Suppressor macrophage treated with lipopolysaccharide for 1 hour (primary cell): Measurements from ENCODE around the gene CBARP.
A peak's percentile ranks its signal among the peaks of the same experiment; 100 is the strongest.

Experiments used
- DNase-seq, 3 donors: peaks; one replicate each; pipeline ENCODE4 v3.0.0-alpha.2; 2020 to 2022

The CBARP gene

GRCh38 chr19:1274852-1275259, 37.1 kb upstream of the CBARP start:
- DNase-seq: no peak

DNA sequence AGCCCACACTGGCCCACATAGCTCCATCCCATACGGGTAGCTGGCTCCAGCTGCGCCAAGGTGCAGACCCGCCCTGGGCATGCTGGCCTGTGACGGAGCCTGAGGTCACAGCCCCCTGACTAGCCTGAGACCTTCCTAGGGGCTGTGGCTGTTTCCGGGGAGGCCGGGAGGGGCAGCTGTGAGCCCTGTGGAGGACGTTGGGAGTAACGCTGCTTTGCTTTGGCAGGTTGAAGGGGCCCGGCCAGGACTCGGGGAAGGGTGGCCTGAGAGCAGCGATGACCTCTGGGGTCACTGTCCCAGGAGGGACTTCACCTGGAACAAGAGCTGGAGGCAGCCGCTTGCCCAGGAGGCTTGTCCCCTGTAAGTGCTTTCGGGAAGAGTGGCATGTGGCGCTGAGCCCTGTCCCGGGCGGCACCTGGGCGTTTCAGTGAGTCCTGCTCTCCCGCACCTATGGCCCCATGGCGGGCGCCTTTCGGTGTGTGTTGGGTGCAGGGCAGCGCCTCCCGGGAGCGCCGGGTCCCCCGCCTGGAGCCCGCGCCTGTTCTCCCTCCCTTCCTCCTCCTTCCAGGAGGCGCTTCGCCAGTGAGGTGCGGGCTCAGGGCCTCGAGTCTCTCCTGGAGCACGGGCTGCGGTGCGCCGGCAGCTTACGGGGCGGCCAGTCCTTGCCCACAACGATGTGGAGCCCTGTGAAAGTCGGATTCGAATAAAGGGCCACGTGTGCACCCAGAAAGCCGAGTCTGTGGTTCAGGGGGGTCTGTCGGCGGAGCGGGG, 36.5 kb upstream of the CBARP start:
- DNase-seq: no peak

DNA sequence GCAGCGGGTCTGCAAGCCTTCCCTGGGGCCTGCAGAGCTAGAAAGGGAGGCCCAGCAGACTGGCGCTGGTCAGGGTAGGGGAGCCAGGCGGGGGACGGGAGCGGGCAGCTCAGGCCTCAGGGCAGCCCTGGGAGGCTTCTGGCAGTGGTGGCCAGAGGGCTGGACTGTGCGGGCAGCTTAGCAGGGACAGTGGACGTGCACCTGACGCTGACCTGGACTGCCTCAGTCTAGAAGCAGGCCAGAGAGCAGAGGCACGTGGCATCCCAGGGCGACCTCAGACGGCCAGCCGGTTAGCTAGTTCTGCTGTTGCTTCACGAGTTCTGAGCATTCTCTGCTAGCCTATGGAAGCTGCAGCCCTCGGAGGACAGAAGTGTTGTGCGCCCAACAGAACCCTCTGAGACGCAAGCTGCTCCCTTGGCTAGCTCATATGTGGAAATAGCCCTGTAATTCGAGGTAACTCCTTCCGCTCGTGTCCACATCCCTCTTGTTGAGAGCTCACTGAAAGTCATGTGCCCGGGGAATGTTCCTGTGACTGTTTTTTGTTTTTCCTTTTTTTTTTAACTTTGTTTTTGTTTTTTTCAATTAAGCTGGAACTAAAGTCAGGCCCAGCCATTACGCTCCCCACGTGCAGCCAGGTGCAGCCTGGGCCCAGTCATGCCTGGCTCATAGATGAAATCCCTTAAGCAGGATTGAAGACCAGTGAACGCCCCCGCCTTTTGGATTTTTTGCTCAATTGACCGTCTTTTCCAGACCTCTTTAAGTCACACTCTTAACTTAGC, 35.6 kb upstream of the CBARP start:
- DNase-seq: peak in 1 of 3 donors; percentile 27

GRCh38 chr19:1272423-1273262, 34.8 kb upstream of the CBARP start:
- DNase-seq: no peak

DNA sequence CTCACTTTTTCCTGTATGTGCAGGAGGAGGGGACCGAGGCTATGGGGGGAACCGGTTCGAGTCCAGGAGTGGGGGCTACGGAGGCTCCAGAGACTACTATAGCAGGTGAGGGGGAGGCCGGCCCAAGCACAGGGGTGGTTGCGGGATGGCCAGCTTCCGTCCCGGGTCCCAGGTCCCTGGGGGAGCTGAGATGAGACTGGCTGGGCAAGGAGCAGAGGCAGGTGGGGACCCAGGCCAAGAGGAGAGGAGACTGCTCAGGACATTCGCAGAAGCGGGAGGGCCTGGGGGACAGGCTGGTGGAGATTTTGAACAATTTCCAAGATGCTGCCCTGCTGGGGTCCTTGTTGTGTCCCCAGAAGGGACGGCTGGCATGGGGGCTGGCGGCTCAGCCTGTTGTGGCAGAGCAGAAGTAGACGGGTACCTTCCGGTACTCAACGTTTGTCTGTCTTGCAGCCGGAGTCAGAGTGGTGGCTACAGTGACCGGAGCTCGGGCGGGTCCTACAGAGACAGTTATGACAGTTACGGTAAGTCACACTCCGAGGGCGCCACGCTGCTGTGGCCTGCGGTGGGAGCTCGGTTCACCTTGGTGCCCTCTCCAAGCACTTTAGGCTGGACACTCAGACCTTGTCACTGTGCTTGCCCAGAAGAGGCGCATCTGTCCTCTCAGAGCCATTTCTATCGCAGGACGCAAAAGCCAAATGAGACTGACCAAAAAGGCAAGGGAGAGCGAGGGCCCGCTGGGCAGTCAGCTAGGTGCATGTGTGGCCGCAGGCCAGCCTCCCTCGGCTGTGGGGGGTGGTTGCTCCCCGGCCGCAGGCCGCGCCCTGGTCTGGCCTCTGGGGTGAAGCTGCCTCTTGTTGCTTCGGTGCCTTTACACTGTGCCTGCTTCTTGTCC, 34.0 kb upstream of the CBARP start:
- DNase-seq: no peak

GRCh38 chr19:1270854-1271527, 33.2 kb upstream of the CBARP start:
- no peak for DNase-seq

GRCh38 chr19:1270213-1270853, 32.5 kb upstream of the CBARP start:
- DNase-seq: peak in 1 of 3 donors; percentile 30

GRCh38 chr19:1269478-1270212, 31.8 kb upstream of the CBARP start:
- peak; percentile 91 to 96 (median 94) for DNase-seq

DNA sequence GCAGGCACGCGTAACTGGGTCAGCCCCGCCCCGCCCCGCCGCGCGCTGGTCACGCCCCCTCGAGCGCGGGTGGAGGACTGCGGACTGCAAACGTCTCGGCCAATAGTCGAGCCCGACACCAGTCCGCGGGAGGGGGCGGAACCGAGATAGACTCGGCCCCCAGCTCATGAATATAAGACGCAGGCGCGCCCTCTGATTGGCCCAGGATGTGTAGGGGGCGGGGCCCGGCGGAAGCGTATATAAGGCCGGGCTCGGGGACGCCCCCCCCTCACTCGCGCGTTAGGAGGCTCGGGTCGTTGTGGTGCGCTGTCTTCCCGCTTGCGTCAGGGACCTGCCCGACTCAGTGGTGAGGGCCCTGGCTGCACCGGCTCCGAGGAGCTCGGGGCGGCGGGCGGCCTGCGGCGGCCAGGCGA, 31.3 kb upstream of the CBARP start, which contains the start of gene CIRBP:
Gene CIRBP, plus strand, starts transcription at position 268 of the 413 bp plus-strand sequence. CDS start 1,602 bp downstream, outside the sequence.
- DNase-seq: peak; percentile 100

- no peak for DNase-seq
Observed at GRCh38 chr19:1268226-1269064, 30.6 kb upstream of the CBARP start.

DNA sequence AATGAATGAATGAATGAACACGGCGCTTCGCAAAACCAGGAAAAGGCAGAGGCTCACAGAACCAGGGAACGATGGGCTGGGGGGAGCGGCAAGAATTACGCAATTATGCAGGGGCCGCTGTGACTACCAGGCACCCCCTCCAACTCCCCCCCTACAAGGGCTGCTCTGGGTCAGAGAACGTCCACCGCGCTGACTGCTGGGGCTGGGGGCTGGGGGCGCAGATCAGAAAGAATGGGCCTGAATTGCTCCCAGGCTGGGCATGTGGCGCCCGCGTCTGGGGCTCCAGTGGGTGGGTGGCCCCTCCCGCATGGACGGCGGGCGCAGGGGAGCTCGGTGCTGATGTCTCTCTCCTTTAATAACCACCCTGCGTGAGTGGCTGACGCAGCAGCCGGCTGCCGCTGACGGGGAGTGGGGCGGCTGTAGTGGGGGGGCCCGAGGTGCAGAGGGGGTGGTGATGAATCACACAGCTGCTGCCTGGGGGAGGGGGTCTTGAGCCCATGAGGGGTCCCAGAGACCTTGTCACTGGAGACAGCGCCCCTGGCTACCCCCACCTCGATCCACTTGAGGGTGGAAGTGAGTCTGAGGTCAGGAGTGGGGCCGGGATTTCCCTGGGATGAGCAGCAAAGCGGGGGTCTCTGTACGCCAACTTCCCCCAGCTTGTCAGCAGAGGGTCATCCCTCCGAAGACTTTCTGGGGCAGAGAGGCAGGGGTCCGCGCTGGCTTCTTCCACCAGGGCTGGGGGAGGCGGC, 29.8 kb upstream of the CBARP start:
- peak; percentile 52 to 66 (median 55) for DNase-seq

DNA sequence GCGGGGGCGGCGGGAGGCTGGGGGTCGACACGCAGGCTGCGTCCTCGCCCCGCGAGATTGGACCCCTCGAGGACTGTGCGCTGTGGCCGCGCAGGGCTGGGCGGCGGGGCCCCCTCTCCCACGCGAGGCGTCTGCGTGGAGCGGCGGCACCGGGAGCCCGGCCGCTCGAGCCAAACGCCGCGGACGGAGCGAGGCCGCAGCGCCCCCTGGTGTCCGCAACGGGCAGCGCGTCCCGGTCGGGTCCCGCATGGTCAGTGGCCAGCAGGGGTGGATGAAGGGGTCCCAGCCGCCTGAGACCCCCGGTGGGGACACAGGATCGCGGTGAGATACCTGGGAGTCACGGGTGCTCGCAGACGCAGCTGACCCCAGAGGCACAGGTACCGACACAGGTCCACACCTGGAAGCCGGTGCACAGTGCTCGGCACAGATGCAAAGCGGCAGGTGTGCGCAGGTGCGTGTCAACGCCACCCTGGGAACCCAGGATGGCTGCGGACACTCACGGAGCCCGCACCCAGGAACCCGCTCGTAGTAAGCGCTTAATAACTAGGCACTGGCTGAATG, 29.2 kb upstream of the CBARP start:
- DNase-seq: peak; percentile 74 to 91 (median 87)

GRCh38 chr19:1266129-1266915, 28.5 kb upstream of the CBARP start:
- DNase-seq: peak; percentile 86 to 94 (median 92)

DNA sequence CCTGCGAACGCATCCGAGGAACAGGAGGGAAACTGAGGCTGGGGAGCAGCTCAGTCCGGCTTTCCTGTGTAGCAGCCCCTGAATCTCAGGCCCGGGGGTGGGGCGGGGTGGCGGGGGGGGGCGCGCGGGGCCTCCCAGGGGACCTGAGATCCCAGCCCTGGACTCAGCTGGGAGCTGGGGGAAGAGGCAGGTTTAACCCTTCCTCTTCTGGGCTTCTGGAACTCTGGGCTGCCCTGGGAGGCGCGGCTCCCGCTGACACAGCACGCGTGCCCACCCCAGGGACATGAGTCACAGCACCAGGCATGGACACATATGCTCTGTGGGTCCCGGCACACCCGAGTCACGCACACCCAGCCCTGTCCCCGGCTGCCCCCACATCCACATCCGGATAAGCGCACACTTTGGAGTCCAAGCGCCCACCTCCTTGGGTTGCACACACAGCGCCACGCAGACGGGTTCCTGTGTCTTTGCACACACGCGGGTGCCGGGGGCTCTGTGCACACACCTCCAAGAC, 27.9 kb upstream of the CBARP start:
- DNase-seq: peak; percentile 88 to 91 (median 90)

DNA sequence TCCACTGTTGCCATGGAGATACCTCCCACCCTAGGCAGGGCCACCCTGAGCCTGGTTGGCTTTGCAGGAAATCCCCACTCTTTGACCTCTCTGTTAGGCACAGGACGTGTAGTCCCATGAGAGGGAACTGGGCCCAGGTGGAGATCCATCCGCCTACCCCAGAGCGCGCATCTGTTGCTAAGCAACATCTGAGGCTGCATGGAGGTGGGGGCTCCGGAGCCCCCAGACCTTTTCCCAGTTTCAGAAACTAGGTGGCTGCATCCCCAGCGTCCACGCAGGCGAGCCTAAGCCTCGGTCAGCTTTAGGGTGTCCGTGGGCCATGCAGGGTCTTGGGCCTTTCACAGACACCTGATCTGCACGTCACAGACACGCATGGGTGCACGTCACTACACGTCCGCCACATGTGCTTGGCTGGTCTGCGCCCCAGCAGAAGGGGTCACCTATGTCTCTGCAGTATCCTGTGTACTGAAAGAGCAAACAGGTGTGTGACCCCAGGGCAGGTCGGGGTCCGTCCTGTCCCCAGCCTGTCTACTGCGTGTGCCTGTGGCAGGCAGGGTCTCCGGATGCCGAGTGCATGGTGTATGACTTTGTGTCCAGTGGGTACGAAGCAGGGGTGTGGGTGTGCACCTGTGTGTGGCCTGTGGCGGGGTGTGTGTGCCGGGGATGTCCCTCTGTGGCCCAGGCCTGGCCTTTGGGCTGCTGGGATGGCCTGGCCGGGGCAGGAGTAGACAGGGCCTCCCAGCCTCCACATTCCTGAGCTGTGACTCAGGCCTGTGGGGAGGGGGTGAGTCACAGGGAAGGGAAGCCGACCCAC, 27.2 kb upstream of the CBARP start:
- DNase-seq: peak; percentile 76 to 82 (median 80)

DNA sequence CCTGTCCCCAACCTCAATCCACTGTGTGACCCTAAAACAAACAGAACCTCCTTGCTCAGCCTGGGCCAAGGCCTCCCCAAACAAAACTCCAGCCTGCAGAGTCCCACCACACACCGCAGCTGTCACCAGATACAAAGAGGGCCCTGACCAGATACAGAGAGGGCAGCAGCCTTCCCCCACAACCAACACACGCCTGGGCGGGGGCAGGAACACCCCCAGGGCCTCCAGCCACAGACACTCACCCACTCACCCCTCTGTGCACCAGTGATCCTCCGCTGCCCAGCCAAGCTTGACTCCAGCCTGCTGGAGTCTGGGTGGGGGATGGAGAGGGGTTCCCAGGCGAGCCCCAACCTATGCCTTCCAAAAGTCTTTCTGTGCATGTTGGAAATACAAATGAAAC, 25.4 kb upstream of the CBARP start:
- no peak for DNase-seq
